Measurements from ENCODE around the gene CDC42EP3.

The CDC42EP3 gene

DNA sequence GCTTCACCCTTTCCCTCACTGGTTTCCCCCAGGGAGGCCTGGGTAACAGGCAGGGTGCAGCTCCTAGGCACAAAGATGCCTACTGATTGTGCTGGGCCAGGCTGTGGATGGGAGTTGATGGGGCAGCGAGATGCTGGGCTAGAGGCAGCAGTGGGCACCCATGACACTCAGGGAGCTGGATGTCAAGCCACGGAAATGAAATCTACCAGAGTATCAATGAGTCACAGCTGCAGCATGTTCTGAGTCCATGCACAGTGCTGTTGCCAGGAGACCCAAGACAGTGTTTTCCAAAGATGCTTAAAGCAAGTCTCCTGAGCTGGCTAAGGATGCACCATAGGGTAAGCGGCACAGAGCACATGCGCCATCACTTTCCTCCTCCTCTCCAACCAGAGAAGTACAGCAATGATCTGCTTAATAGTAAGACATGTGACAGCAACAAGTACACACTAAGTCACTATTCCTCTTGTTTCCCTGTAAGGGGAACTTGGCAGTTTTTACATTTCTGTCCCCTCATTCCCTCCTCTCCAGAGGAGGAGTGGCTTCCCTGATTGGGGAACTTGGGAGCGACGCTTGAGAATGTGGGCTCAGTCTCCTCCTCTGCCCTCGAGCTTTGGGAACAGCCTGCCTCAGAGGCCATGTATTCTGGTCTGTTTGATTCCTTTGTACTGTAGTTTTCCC lies 57.2 kb downstream of the CDC42EP3 start:
- DNase-seq = no peak

DNA sequence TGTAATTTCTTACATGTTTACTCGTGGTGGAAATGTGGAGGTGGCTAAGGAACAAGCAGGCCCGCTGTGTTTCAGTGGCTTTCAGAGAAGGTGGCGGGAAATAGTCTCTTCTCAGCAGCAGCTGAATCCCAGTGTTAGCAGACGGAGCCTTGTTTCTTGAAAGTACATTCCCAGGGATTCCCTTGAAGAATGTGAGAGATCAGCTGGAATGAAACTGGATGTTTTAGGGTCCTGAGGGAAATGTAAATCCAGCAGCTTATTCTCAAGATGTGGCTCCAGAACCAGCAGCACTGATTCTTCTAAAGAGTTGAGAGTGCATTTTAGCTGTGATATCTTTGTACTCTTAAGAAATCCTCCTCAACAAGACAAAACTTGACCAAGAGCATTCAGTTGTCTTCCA lies 59.1 kb downstream of the CDC42EP3 start:
- no peak for DNase-seq

DNA sequence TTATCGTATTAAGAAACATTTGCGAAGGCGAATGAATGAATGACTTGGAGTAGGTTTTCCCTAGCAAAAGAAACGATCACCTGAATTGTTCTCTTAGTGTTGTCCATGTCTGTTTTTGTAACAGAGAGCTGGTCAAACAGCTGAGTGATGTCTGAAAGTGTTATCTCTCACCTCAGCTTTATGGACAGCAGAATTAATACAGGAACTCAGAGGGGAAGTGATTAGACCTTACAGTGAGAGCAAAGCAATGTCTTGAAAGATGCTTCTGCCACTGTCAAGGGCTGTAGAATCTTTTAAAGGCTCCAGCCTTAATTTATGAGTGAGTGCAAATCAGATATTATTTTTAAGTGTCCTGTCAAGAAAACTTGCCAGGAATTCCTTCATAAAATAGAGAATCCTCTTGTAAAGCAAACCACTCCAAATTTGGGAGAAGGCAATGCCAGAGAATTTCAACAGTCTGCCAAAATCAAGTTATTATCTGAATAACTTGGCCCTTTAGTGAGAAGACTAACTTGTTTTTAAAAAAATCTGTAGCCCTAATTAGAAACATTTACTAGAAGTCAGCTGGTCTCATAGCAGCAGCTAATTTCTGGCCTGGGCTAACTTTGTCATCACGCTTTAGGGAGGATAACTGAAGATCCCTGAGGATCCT lies 60.7 kb downstream of the CDC42EP3 start:
- no peak for DNase-seq

DNA sequence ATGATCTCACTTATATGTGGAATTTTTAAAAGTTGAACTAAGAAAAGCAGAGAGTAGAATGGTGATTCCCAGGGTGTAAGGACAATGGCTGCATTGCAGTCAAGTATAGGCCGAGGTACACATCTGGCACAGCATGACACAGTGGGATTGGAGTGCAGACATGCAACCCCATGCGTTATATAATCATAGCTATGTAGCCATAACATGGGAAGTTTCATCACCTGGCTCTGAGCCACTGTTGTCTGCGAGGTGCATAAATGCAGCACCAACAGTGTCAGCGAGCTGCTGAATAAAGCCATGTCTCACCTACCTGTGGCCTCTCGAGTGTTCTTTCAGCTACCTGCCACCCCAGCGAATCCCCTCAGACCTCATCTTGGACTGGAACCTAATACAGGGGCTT lies 61.7 kb downstream of the CDC42EP3 start:
- DNase-seq = no peak

DNA sequence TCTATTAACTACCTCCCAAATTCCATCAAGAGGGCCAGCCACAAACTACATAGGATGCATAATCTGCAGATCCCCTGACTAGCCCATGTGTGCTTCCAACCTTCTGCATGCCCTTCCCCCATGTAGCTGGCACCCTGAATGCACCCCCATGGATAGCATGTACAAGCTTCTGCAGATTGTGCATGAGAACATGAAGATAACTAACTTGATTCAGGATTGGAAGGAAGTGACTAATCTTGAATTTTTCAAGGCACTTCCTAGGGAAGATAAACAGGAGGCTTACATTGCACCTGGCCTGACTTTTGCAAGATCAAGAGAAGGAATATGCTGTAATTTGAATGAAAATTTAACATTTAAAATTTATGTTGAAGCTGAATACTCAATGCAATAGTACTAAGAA lies 66.7 kb downstream of the CDC42EP3 start:
- DNase-seq = no peak

DNA sequence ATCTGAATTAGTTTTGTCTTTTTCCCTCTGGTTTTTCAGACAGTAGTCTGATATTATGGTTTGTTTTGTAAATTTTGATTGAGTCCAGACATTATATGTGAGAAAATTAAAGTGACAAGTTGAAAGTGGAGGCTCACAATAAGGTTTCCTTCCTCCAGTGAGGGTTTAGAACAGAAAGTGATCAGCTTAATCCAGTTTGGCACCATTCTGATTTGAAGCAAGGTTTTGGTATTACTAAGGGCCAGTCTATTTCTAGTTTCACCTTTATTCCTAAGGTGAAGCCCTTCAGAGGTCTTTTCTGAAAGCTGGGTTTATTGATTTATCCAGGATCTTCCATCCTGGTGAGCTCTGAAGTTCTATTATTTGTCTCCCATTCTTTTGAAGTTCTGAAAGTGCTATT lies 68.7 kb downstream of the CDC42EP3 start:
- DNase-seq = no peak

DNA sequence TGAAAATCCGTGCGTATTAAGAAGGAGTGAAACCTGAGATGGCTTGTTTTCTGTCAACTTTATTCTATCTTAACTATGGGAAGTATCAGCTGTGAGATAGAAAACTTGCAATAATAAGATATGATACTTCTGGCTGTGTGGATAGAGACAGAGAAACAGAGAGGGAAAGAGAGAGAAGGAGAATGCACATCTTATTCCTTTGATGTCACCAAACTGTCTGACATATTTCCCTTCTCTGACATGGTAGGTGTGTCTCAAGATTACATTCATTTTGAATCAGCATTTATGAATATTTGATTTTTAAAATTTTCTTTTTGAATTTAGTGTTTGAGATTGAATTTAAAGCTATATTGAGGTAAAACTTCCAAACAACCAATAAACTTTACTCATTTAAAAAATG lies 69.4 kb downstream of the CDC42EP3 start:
- DNase-seq = no peak

DNA sequence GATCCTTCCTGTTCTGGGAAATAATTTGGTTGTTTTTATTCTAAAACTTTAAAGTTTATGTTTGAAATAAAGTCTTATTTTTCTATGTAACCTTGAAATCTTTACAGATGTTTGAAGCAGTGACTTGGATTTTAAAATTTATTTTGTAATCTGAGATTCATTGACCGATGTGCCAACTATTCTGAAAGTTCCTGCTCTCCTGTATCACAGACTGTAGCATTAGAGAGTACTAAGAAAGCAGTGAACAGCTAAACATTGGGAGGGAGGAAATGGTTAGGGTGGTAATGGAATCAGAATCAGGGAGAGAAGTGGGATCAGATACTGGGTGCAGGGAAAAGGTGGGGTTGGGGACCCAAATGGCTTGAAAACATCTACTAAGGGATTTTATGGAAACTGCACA lies 69.9 kb downstream of the CDC42EP3 start:
- no peak for DNase-seq

DNA sequence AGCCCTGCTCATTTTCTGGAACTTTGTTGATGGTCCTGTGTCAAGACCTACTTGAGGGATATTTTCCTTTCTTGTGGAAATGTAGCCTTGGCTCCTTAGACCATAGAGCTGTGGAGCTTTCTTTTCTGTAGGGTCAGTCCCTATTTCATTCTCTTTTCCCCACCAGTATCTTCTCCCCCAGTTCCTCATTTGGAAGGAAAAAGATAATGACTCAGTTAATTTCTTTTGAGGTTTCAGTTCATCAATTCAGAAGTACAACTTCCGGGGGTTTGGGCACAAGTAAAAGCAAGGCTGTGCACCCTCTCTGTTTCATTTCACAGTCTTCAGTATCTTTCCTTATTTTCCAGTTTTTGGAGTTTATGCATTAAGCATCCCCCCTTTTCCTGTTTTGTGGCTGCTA lies 70.7 kb downstream of the CDC42EP3 start:
- no peak for DNase-seq

DNA sequence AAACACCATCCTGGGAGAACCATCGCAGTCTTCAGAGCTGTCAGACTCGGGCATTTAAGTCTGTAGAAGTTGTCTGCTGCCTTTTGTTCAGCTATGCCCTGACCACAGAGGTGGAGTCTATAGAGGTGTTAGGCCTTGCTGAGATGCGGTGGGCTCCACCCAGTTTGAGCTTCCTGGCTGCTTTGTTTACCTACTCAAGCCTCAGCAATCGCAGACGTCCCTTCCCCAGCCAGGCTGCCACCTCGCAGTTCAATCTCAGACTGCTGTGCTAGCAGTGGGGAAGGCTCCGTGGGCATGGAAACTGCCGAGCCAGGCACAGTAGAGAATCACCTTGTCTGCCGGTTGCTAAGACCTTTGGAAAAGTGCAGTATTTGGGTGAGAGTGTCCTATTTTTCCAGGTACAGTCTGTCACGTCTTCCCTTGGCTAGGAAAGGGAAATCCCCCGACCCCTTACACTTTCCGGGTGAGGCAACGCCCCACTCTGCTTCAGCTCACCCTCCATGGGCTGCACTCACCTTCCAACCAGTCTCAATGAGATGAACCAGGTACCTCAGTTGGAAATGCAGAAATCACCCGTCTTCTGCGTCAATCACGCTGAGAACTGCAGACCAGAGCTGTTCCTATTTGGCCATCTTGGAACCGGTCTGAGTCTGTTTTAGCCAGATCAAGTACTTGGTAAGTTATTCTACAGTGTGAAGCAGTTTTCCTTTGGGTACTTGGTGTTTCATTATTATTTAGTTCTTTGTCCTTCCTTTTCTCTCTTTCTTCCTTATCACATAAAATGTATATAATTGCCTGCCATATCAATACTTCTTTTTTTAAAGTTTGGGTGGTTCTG lies 71.5 kb downstream of the CDC42EP3 start:
- no peak for DNase-seq

DNA sequence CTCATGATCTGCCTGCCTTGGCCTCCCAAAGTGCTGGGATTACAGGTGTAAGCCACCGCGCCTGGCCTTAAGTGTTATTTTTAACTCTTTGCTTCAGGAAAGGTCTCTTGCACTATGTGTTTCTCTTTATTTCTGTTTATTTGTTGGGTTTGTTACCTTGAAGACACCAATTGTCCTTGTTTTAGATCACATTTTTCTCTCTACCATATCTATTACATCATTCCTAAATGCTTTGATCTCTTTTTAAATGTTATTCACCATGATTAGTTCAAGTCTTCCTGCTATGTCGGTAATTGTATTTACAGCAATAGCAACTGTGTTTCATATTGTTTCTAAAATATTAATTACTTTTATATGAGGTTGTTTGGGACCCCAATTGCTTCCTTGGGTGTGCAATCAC lies 77.7 kb downstream of the CDC42EP3 start:
- no peak for DNase-seq

DNA sequence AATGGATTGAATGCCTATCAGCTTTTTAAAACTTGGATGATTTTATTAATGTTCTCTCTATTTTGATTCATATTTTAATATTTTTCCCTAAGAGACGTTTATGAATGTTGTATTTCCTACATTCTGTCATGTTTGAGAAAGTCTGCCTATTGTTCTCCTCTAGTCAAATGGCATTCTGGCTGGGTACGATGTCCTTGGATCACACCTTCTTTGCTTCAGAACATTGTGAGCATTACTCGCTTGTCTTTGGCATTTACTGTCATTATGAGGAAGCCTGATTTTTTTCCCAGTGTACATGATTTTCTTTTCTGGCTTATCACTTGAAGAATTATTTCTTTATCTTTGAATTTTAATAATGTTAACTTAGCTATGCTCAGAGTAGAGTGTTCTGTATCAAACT lies 78.4 kb downstream of the CDC42EP3 start:
- DNase-seq = no peak

Measured in NCI-H510A (cell line).